HG03066 (cell line): ENCODE measurements around the gene MPDZ.
"Not testable (repeated sequence)": the region's sequence is repeated elsewhere in the genome, so short reads cannot be mapped to it uniquely, and the experiment has no call there.

Experiments used
- ATAC-seq: cut with Tn5 transposase; IDR thresholded peaks from one replicate; pipeline ENCODE4 v1.9.1; 2021; ENCODE audit warnings: low read depth; ENCODE audit not compliant: unreplicated experiment

Gene MPDZ

DNA sequence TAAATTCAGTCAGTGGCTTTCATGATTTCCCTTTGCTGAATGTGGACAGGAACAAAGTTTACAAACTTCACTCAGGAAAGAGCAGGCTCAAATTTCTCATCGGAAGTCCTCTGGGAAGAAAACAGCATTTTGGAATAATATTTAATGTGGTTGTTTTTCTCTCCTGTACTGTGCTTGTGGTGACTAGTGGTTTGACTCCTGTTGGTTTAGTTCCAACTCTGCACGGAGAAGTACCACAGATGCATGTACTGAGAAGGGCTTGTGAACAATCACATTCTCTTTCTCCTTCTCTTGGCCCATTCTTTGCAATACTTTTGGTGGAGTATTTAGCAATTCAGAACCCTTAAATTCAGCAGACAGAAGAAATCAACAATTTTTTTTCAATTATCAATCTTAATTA is 13.3 kb downstream of the MPDZ start:
- no peak for ATAC-seq

DNA sequence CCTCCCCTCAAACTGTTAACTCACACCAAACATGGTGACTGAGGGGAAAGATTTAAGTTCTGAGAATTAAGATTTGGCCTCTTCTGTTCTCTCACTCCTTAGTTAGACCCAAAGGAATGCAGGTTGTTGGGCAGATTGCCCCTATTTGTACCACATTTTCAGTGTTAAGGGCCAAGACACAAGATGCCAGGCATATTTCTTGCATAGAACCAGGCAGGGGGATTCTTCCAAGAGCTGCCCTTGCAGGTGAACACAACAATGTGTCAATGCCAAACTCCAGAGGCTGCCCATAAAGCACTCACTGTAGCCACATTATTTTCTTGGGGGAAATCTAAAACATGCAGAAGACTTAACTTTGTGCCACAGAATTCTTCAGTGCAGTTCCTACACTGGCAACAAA is 14.7 kb downstream of the MPDZ start:
- no peak for ATAC-seq

DNA sequence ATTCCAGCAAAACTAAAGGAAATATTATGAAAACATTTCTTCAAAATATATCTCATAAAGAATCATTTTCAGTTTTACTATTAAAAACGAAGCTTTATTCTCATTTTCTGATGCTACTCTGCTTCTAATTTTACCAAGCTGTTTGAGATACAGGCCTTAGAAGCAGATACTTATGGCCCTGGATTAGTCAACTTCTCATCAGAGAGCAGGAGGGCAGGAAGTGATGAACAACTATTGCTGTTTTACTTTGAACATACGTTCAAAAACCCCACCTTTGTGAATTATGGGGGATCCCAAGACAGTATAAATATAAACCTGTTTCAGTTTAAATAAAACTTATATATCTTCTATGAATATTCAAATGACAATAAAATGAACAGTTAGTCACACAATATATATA is 16.0 kb downstream of the MPDZ start:
- ATAC-seq: no peak

DNA sequence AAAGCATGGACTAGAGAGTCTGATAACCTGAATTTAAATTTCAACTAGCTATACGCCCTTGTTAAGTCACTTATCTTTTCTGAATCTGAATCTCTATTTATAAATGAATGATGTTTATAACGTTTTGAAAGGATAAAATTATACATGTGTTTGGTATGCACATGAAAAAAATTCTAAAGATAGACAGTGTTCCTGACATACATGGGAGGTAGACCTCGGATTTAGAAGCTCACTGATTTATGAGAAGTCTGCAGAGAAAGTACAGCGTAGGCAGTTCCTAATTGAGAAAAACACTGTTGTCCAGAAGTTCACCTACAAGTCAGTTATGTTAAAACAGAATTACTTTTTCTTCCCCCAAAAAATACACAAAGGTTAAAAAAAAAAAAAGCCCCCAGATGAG is 26.6 kb downstream of the MPDZ start:
- no peak for ATAC-seq

DNA sequence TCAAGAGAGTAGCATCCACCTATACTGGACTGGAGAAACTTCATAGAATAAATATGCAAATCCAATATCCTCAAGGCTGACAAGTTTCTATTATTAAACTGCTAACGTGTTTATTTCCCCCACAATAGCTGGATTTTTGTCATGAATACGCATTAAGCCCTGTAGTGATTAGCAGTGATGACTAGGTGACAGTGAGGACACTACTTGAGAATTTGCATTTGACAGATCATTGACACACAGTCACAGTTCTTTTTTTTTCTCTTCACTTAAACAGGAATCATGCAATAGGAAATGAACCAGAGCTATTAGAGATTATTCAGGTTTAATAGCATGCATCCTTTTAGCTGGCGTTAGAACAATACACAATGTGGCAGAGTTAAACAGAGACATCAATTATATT is 35.3 kb downstream of the MPDZ start:
- no peak for ATAC-seq

DNA sequence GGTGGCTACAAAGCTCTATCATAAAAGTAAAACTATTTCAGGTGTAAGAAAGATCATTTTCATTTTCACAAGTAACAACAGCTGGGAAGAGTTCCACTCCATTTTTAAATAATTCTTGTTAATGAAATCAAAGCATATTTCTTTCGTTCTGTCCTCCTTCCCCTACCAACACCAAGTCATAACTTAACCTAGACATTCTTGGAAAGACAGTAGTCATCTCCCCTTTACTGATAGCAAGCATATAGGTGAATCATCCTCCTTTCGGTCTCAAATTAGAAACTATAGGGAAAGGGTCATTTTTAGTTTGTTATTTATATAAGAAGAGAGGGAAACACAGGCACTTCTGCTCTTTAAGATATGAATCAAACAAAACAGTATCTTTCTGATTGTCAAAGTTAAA is 38.2 kb downstream of the MPDZ start:
- ATAC-seq: no peak

DNA sequence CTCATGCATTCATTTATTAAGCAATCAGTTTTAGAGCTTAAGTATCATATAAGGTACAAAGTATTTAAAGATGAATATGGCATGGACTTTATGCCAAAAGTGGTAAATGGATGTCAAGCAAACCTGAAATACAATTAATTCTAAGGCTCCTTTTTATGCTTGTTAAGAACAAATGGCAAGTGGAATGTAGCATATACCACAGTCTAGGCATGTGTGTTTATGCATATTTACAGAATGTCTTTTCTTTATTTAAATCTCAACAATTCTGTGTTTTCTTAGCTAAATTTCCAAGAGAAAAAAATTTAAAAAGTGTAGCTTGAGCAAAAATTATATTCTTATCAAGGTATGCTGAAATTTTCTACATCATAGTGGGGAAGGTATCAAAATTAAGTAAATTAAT is 39.8 kb downstream of the MPDZ start:
- no peak for ATAC-seq

DNA sequence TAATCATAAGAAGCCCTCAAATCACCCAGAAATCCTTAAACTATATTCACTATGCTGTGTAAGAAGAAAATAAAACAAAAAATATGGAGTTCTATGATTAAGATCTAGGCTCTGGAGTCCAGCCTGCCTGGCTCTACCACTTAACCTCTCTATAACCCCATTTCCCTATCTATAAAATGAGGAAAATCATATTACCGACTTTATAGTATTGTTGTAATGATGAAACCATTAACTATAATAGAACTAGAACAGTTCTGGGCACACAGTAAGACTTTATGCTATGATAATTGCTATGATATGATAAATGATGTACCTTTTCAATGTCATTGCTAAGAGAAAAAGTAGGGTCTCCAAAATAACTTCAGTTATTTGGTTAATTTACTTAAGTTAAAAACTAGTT is 40.3 kb downstream of the MPDZ start:
- no peak for ATAC-seq

DNA sequence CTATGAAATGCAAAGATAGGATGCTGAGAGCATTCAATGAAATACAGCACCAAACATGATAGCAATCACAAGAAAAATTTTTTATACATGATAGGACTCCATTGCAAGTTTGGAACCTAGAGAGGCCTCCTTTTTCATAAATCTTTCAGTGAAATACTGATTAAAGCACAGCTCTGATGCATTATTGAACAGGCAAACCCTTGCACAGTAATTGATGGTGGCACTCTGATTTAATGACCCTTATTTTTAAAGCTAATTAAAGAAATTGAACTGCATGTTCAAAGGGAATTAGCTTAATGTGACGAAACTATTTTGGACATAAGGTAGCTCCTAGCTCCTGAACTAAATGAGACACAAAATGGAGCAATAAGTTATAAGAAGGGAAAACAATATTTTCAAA is 44.6 kb downstream of the MPDZ start:
- no peak for ATAC-seq

DNA sequence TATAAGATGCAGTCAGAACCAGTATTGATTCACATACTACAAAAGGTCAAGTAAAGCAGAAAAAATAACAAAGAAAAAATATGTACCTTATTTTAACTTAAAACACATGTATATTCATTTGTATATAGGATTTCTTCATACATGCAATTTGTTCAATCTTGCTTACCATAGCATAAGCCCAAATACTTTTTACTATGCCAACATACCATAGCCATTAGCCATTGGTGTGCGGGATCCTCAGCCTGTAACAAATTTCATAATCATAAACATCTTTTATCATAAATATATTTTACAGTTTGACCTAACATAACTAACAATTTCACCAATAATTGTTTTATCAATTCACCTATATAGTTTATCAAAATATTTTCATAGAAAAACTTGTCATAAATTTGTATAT is 51.1 kb downstream of the MPDZ start:
- ATAC-seq: no peak

DNA sequence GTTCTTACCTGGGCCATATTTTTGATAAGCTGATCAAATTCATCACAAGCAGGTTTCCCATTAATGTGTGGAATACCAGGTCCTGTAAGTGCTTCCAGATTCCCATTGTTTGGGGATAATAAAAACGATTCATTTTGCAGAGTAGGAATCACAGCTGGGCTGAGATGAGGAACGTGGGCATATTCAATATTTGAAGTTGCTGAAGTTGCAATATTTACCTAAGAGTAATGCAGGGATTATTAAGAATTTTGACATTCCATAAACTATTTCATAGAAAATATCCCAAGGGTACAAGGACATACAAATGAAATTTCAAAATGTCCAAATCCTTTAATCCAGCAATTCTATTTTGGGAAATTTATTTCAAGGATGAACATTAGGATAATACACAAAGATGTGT is 55.1 kb downstream of the MPDZ start:
- no peak for ATAC-seq

DNA sequence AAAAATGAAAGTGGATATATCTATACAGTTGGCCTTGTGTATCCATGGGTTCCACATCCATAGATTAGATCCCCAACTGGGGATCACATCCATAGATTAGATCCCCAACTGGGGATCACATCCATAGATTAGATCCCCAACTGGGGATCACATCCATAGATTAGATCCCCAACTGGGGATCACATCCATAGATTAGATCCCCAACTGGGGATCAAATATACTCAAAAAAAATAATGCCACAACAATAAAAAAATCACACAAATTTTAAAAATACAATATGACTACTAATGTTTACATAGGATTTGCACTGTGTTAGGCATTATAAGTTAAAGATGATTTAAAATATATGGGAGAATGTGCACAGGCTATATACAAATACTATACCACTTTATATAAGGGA is 56.8 kb downstream of the MPDZ start:
- ATAC-seq: not testable (repeated sequence)

DNA sequence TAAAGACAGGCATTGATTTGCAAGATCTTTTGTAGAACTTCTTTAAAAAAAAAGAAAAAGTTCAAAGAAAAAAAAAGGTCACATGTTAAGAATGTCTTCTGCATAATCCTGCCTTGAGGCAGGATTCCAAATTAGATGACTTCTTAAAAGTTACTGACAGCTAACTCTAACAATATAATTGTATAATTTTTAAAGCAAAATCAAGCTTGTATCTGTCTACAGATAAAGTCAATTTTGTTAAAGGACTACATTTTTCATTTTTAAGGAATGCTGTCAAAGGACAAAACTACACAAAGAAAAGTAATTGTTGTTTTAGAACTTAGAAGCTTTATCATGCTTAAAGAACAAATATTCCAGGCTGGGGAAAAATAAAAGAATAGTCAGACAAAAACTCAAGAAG is 57.8 kb downstream of the MPDZ start:
- no peak for ATAC-seq

DNA sequence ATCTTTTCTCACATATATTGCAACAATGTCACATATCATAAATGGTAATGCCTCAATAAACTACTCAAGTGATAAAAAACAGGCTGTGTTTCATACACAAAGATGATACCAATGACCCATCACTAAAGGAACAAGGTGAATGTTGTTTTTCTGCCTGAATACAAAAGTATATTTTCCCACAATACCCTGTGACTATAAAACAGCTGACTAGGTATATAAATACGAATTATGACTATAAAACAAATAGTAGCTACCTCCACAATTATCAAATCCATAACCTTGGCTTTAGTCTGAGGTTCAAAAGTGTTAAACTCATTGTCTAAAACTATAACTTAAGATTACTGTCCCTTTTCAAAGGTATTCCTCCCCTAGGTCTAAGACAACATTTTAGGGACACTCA is 58.7 kb downstream of the MPDZ start:
- ATAC-seq: no peak

DNA sequence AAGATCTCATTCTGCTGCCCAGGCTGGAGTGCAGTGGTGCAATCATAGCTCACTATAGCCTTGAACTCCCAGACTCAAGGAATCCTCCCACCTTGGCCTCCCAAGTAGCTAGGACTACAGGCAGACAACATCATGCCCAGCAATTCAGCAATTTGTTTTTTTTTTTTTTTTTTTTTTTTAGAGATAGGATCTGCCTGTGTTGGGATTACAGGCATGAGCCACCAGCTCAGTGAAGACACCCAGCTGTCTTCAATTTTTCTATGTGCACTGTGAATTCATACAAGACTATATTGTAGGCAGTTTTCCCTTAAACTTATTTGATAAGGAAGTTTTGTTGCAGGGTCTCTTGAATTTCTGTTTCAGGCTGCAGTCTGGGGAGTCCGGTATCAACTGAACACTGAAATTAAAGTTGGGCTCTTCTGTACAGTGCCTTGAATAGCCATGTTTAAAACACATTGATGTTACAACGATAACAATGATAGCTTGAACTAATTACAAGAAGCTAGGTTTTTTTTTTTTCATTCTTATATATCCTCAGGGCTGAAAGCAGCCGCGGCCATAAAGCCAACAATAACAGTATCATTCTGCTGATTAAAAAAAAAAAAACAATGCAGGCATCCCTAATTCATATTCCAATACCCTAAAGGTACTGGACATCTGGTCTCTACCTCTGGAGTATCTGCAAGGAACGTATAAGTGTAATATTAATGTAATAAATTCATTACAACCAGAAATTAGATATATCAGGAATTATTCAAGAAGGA is 63.5 kb downstream of the MPDZ start:
- ATAC-seq: no peak

DNA sequence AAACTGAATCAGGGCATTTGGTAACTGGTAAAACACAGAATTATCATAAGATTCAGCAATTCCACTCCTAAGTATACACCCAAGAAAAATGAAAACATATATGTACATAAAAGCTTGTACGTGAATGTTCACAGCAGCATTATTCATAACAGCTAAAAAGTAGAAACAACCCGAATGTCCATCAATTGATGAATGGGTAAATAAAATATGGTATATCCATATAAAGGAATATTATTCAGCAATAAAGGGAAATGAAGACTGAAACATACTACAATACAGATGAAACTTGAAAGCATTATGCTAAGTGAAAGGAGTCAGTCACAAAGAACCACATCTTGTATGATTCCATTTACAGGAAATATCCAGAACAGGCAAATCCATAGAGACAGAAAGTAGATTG is 65.5 kb downstream of the MPDZ start:
- ATAC-seq: no peak

DNA sequence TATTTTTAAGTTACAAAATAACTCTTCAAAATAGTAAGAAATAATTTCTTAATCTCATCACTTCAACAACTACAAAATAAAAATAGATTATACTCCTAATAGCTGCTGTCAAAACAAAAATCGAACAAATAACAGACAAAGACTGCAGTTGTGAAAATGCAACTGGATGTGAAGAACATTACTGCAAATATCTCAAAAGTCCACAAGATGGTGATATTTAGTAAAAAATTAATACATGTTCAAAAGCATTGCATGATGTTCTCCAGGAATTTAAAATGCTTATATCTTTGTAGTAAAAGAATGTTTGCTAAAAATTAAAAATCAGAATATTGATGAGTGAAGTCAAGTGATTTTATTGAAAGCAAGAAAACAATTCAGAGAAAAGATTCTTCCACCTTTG is 66.2 kb downstream of the MPDZ start:
- no peak for ATAC-seq

DNA sequence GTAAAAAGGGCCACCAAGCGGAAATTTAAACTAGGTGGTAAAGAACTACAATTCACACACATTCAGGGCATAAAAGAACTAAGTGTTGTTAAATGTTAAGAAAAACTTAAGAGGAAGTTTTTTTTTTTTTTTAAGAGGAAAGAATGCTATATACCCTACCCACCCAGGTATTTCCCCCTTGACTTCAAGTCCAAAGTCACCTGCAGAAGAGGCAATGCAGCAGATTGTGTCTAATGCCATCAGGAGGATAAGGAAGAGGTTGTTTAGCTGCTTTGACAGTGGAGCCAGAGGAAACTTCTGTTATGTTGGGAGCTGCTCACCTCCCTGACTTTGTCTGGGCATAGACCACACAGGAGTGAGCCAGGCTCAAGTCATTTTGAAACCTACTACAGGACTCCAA is 69.2 kb downstream of the MPDZ start:
- ATAC-seq: no peak

DNA sequence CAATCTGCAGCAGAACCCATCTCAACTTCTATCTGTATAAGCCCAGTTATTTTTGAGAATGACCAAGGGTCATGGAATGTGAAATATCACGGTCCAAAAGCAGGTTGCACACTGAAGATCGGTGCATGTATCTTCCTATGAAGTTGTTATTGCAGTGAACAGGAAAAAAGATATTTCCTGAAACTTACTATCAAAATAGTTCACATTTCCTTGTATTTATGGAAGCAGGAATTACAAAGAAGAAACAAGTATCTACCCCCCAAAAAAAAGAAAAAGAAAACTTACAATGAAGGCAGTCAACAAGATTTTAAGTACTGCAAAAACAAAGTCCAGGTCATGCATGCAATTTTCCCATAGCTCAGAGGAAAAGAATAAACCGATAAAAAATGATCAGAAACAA is 70.0 kb downstream of the MPDZ start:
- no peak for ATAC-seq

DNA sequence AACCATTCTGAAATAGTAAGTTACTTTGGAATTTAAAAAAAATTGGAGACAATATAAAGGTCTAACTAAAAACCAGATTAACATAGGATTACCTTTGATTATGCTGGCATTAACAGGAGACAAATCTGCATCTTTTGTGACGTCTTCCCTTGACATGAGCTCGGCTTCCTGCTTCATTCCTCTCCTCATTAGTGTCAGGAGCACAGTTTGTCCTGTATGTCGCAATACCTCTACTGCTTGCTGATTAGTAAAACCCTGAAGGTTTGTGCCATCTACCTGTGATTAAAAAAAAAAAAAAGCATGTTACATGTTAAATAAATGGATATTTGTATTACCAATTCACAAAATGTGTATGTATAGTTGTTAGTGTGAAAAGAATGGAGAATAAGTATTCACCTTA is 73.7 kb downstream of the MPDZ start:
- no peak for ATAC-seq

DNA sequence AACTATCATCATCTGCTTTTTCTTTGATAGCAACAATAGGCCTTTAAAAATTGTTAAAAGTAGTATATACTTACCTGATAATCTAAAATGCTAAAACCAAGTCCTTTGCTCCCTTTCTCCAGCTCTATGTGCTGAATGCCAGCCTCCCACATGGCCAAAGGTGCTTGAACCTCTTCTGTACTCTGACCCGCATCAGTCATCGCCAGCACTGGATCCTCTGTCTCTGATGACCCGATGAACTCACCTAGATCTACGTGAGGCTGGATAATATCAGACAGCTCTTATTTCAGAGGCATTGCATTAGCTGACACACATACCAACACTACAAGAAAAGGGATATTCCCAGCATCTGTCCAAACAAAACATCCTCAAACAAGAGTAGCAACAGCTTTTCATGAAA is 89.5 kb downstream of the MPDZ start:
- no peak for ATAC-seq

DNA sequence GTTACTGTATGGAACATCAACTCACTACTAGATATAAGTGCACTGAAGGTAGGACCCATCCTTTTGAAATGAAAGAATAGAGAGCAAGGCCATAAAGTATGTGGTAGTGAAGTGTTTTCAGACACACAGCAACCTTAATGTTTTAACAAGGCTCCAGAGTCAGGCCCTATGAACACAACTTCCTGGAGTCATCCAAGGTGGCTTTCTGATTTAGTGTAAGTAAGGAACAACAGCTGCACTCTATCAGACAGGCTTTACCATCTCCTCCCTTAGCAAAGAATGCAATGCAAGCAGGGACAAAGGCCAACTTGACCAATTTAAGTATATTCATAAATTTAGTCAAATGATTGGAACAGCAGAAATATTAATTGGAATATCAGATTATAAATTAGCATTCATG is 90.1 kb downstream of the MPDZ start:
- no peak for ATAC-seq

DNA sequence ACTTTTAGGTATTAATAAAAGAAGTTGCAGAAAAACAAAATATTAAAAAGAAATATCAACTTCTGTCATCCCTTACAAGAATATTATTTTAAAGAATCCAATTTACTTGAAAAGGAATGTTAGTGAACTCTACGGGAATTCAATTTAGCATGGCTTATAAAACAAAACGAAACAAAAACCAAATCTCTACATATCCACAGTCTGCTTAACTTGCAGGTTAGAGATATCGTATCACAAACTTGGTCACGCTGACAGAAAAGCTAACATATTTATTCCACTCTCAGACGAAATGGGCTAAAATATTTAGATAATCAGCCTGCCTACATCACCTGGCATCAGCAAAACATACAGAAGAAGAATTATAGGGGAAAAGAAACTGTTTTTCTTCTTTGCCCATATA is 92.7 kb downstream of the MPDZ start:
- no peak for ATAC-seq
